Natural killer cell (primary cell): ENCODE data around the gene RBM20. TPM values are rescaled to one million over a fixed set of nuclear protein-coding genes. Genes with fewer than 3 reads are reported as not detected.
"Not testable (repeated sequence)": the region's sequence is repeated elsewhere in the genome, so short reads cannot be mapped to it uniquely, and the experiment has no call there.

ENCODE experiments used
- ATAC-seq, 3 donors: fragments of 150-1000 bp in 2 of 3; fragments of 200-7000 bp in 1 of 3; cut with Tn5 transposase; 1 replicate in 1 of 3; 2 replicates in 2 of 3; pipeline ENCODE4 v1.10.0; 2021; ENCODE audit warnings: mild to moderate bottlenecking in 2 of 3, moderate library complexity in 2 of 3
- DNase-seq, 2 donors: peaks; one replicate each; pipeline versions ENCODE4 v3.0.0 to v3.0.0-alpha.2; 2013 to 2021; ENCODE audit warnings: mixed read lengths in 1 of 2
- H3K27ac ChIP-seq: one replicate; pipeline ENCODE4 v1.5.1; 2013; ENCODE audit warnings: mild to moderate bottlenecking, low read length
- H3K27me3 ChIP-seq: one replicate; pipeline ENCODE4 v1.6.1; 2013; ENCODE audit warnings: low read length; ENCODE audit not compliant: control insufficient read depth, insufficient read depth
- H3K36me3 ChIP-seq: one replicate; pipeline ENCODE4 v1.6.1; 2013; ENCODE audit warnings: low read length; ENCODE audit not compliant: control insufficient read depth, insufficient read depth
- H3K4me1 ChIP-seq: one replicate; pipeline ENCODE4 v1.6.1; 2013; ENCODE audit warnings: low read length; ENCODE audit not compliant: control insufficient read depth, insufficient read depth
- H3K4me3 ChIP-seq: one replicate; pipeline ENCODE4 v1.5.1; 2013; ENCODE audit warnings: low read length
- H3K9me3 ChIP-seq: one replicate; pipeline ENCODE4 v1.6.1; 2013; ENCODE audit warnings: low read length; ENCODE audit not compliant: control insufficient read depth, insufficient read depth
- H3K27ac Mint-ChIP-seq, 2 donors: one replicate each; pipeline ENCODE4 v1.8.0; 2022; ENCODE audit warnings: mild to moderate bottlenecking in 2 of 2, mixed read lengths in 2 of 2, moderate library complexity in 1 of 2
- H3K27me3 Mint-ChIP-seq, 2 donors: one replicate each; pipeline ENCODE4 v1.8.0; 2022; ENCODE audit warnings: low read depth in 2 of 2, mixed read lengths in 2 of 2
- H3K36me3 Mint-ChIP-seq: one replicate; pipeline ENCODE4 v1.8.0; 2022; ENCODE audit warnings: mixed read lengths
- H3K4me1 Mint-ChIP-seq, 2 donors: one replicate each; pipeline ENCODE4 v1.8.0; 2022; ENCODE audit warnings: mixed read lengths in 2 of 2
- H3K4me3 Mint-ChIP-seq: one replicate; pipeline ENCODE4 v1.8.0; 2022; ENCODE audit warnings: mild to moderate bottlenecking, moderate library complexity, mixed read lengths
- H3K9me3 Mint-ChIP-seq, 2 donors: one replicate each; pipeline ENCODE4 v1.8.0; 2022; ENCODE audit warnings: mixed read lengths in 2 of 2
- CTCF ChIP-seq: fragments of 200-600 bp; IDR thresholded peaks from one replicate; pipeline ENCODE4 v1.8.0; 2022; ENCODE audit warnings: antibody characterized with exemption
- WGBS: methylation state at CpG from one replicate; pipeline ENCODE4 v1.1.7; 2013; ENCODE audit warnings: missing lambda C conversion rate; ENCODE audit not compliant: insufficient coverage; 5-methylcytosine and 5-hydroxymethylcytosine counted together
- intact Hi-C: fragments of 100-400 bp; cut with micrococcal nuclease; formaldehyde crosslinking; loops from one replicate; pipeline ENCODE4 v1.14.2; 2022
- total RNA-seq, 4 donors: library from RNA; stranded (reverse); fragments of 120-200 nt in 1 of 4; gene quantifications; one replicate each; pipeline versions ENCODE4 v1.2.3 to v1.2.4, GENCODE V29; 2013 to 2022

The RBM20 gene
- total RNA-seq, 3 donors from 2014 or later (not counting 1 experiment from before 2014, with no cell fraction given), result 0.35 TPM; not detected in 2

GRCh38 chr10:110620398-110620719 lies 23.8 kb upstream of the RBM20 start:
- H3K9me3 Mint-ChIP-seq, result peaks cover 0 to 2% of the 10 kb centered on the region in 2 donors
- peaks cover 3 to 6% of the 10 kb centered on the region in 2 donors for H3K4me1 Mint-ChIP-seq
- WGBS, result 90% methylated on average over 2 of the region's 2 CpGs
- no peaks in the 10 kb centered on the region for H3K9me3 ChIP-seq
- no peaks in the 10 kb centered on the region for H3K4me1 ChIP-seq
- H3K4me3 ChIP-seq, result no peak overlapping the region
- intact Hi-C loops, result no loop called here
- DNase-seq (no peak), ATAC-seq (no peak)
- H3K27ac Mint-ChIP-seq, result no peak overlapping the region
- H3K27me3 ChIP-seq, result no peaks in the 10 kb centered on the region
- no peaks in the 10 kb centered on the region for H3K36me3 ChIP-seq
- no peak for TF ChIP-seq CTCF
- peaks cover 0 to 5% of the 10 kb centered on the region in 2 donors for H3K27me3 Mint-ChIP-seq
- H3K36me3 Mint-ChIP-seq, result peaks cover 7% of the 10 kb centered on the region
- no peak overlapping the region for H3K4me3 Mint-ChIP-seq
- H3K27ac ChIP-seq, result no peak overlapping the region

- H3K36me3 ChIP-seq, H3K4me1 Mint-ChIP-seq, H3K36me3 Mint-ChIP-seq, H3K9me3 Mint-ChIP-seq, intact Hi-C loops, H3K4me1 ChIP-seq, DNase-seq, H3K9me3 ChIP-seq, H3K27ac Mint-ChIP-seq, H3K27me3 ChIP-seq, H3K4me3 ChIP-seq, H3K27ac ChIP-seq, H3K4me3 Mint-ChIP-seq, ATAC-seq, H3K27me3 Mint-ChIP-seq: not testable (repeated sequence)
- 100% methylated on average over 2 of the region's 4 CpGs for WGBS
These were observed 20.8 kb upstream of the RBM20 start for GRCh38 chr10:110623316-110623715.

GRCh38 chr10:110625356-110625894 lies 18.7 kb upstream of the RBM20 start:
- Mint-ChIP-seq H3K9me3 (peaks cover 0 to 2% of the 10 kb centered on the region in 2 donors), H3K27me3 (peaks cover 16 to 17% of the 10 kb centered on the region in 2 donors), H3K27ac (no peak overlapping the region), H3K4me1 (no peaks in the 10 kb centered on the region), H3K36me3 (peaks cover 7% of the 10 kb centered on the region), H3K4me3 (no peak overlapping the region)
- no peak overlapping the region for H3K4me3 ChIP-seq
- DNase-seq, result no peak
- no peak for ATAC-seq
- H3K27ac ChIP-seq, result no peak overlapping the region
- WGBS, result 93% methylated on average over 6 of the region's 6 CpGs
- TF ChIP-seq CTCF, result no peak
- H3K9me3 ChIP-seq, result no peaks in the 10 kb centered on the region
- H3K27me3 ChIP-seq, result no peaks in the 10 kb centered on the region
- intact Hi-C loops, result no loop called here
- H3K36me3 ChIP-seq, result no peaks in the 10 kb centered on the region
- no peaks in the 10 kb centered on the region for H3K4me1 ChIP-seq

GRCh38 chr10:110625951-110626855 lies 17.9 kb upstream of the RBM20 start:
- H3K4me3 ChIP-seq, result no peak overlapping the region
- H3K9me3 Mint-ChIP-seq, result peaks cover 0 to 2% of the 10 kb centered on the region in 2 donors
- H3K27me3 Mint-ChIP-seq, result peaks cover 16 to 17% of the 10 kb centered on the region in 2 donors
- H3K27ac Mint-ChIP-seq, result no peak overlapping the region
- H3K36me3 ChIP-seq, result no peaks in the 10 kb centered on the region
- H3K27ac ChIP-seq, result no peak overlapping the region
- no peaks in the 10 kb centered on the region for H3K4me1 ChIP-seq
- peaks cover 7% of the 10 kb centered on the region for H3K36me3 Mint-ChIP-seq
- TF ChIP-seq CTCF, result no peak
- DNase-seq (no peak), ATAC-seq (no peak)
- H3K4me1 Mint-ChIP-seq, result no peaks in the 10 kb centered on the region
- H3K27me3 ChIP-seq, result no peaks in the 10 kb centered on the region
- intact Hi-C loops, result no loop called here
- WGBS, result 93% methylated on average over 5 of the region's 5 CpGs
- no peaks in the 10 kb centered on the region for H3K9me3 ChIP-seq
- H3K4me3 Mint-ChIP-seq, result no peak overlapping the region
